Stimulated activated CD8-positive, alpha-beta memory T cell treated with anti-CD3 and anti-CD28 coated beads, Interleukin-2, amount 100 ng/mL, for 48 hours (primary cell): ENCODE results near the gene ZNF490.
A peak's percentile ranks its signal among the peaks of the same experiment; 100 is the strongest.
"Not testable (repeated sequence)": the region's sequence is repeated elsewhere in the genome, so short reads cannot be mapped to it uniquely, and the experiment has no call there.

Experiments
- DNase-seq, 2 donors: peaks; one replicate each; pipeline ENCODE4 v3.0.0-alpha.2; 2020; ENCODE audit warnings: low read depth in 2 of 2

ZNF490 gene

DNA sequence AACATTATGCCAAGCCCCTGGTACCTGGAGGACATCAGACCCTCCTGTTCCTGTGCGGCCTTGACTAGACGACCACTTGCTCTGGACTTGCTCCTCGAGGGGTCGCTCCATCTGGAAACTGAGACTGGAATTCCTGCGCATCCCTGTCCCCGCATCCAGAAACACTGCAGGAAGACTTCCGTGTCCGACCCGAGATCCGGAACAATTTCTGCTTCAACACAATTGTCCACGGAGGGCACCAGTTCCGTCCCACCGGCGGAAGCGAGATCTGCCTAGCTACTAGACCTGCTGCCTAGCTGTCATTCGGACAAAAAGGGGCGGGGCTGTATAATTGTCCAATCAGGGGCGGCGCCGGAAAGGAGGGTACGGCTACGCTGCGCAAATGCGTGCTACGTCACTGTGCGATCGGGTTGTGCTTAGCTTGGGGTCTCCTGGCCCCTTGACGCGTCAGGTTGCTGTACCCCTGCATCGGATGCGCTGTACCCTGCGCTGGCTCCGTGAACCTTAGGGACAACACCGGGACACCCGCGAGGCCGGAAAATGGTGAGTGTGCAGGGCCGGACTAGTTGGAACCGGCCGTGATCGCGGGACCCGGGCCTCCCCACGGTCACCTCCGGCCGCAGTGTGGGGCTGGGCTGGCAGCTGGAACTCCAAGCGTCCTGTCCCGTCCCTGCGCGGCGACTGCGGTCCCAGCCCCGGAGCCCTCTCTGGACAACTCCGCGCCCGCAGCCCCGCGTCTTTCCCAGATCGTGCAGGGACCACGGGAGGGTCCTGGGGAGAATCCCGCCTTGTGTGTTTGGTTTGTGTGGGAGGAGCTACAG is at the start of gene ZNF490, which contains the start of gene ZNF791:
Gene ZNF490 (minus strand): TSS at position 274 of the 821 bp plus-strand sequence. CDS start 133 bp downstream, at position 141.
Gene ZNF791 (plus strand): TSS at position 381 of the 821 bp plus-strand sequence. CDS start 160 bp downstream, at position 541.
- DNase-seq: peak; percentile 92 to 96

DNA sequence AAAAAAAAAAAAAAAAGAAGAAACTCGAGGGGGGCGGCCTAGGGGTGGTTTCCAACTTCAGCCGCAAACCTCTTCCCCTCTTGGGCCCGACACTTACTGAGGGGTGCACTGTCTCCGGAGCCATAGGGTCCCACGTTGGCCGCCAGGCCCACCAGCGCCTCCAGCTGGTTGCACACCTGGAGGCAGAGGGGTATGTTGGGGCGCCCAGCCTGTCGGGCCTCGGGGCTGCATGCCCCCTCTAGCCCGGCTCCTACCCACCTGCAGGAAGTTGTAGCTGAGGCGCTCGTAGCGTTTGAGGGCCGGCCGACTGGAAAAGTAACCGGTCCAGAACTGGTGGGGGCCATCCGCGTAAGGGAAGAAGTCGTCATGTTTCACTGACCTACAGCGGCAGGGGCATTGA is 47.4 kb upstream of the ZNF490 start:
- no peak for DNase-seq

DNA sequence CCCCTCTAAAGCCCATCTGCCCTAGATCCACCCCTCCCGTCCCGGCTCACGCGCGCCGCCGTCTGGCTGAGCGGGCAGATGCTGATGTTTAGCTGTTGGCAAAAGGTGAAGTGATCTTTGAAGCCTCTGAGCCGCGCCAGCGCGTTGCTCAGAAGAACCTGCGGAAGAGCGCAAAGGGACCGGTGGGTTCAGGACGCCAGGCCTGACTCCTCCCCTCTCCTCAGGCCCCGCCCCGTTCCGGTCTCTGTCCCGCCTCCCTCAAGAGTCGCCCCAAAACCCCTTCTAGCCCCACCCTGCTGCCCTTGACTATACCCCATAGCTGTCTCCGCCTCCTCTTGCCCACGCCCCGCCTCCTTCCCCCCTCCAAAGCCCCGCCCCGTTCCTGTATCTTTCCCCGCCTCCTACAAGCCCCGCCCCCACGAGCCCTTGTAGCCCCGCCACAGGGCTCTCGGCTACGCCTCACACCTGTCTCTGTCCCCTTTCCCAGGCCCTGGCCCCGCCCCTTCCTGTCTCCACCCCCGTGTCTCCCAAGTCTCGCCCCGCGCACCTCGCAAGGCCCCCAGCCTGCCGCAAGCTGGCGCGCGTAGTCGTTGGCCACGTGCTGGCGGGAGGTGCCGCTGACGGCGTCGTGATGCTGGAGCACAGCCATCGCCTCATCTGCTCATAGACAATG is 46.4 kb upstream of the ZNF490 start:
- DNase-seq: peak in 1 of 2 donors; percentile 44

DNA sequence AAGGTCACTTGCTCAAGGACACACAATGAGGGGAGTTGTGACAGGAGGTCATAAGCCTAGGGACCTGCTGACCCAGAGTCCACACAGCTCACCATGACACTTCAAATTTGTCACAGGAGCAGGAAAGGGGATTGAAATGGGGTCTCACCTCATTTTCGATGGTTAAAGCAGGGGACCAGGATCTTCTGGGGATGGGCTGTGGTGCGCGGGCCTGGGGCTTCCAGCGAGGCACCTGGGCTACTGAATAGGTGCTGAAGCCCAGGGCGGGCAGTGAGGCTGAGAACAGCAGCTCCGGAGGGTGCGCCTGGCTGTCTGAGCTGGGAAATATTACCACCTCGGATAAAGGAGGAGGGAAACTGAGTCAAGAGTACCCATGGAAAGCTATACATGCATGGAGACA is 44.9 kb upstream of the ZNF490 start:
- DNase-seq: no peak

DNA sequence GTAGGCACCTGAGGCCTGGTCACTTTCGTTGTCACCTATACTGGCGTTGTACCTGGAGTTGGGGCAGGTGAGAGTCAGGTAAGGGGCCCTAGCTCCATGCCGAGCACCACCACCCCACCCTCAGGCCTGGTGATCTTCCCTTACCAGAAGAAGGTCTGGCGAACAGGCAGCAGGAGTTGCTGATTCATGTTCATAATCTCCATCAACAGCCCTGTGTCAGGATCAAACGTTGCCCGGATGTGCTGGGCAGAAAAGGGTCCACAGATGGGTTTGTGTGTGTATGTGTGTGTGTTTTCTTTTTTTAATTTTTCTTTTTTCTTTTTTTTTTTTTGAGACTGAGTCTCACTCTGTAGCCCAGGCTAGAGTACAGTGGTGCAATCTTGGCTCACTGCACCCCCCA is 41.6 kb upstream of the ZNF490 start:
- no peak for DNase-seq

DNA sequence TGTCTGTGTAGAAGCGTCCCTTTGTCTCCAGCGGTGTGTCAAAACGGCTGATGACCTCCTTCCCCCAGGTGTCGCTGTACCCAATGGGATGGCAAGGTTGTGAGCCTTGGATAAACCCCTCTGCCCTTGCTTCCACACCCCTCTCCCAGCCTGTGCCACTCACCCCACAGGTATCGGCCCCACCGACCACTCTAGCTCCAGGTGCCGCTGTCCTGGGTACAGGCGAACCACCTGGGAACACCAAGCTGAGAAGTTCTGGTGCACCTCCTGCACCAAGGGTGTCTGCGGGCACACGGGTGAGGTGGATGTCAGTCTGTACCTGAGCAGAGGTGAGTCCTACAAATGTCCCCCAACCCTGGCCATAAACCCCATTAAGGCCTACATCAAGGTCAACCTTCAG is 39.3 kb upstream of the ZNF490 start:
- DNase-seq: no peak

DNA sequence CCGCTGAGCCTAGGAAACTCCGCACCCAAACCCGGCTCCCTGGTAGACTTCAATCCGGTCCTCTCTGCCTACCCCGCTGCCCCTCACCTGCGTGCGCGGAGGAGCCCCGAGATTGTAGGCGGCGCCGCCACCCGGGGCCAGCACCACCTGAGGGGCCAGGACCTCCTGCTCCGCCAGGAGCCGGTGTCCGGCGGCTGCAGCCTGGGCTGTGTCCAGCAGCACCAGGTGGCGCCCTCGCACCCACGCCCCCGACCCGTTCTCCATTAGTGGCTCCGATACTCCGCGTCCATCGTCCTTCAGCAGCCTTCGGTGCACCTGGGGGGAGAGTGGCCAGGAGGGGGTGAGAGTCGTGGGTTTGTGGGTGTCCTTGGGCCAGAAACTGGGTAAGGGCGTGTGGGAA is 37.5 kb upstream of the ZNF490 start:
- DNase-seq: no peak

DNA sequence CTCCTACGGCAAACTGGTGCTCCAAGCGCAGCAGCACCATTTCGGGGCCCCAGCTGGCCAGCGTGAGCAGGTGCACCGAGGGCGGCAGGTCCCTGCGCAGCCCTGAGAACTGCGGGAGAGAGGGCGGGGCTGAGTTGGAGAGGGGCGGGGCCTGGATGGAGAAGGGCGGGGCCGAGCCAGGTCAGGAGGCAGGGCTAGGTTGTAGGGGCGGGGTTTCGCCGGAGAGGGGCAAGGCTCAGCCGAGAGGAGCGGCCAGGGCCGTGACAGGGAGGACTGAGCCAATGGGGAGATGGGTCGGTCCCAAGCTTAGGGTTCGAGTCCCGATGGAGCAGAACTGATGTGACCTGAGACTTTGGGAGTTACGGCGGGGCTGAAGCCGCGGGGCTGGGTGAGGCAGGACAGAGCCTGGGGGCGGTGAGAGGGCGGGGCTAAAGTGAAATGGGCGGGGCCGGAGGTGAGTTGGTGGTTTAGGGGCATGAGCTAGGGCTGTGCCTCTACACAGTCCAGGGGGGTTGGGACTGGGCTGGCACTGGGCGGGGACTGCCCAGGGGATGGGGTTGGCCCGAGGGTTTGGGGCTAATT is 37.0 kb upstream of the ZNF490 start:
- peak in 1 of 2 donors; percentile 38 for DNase-seq

DNA sequence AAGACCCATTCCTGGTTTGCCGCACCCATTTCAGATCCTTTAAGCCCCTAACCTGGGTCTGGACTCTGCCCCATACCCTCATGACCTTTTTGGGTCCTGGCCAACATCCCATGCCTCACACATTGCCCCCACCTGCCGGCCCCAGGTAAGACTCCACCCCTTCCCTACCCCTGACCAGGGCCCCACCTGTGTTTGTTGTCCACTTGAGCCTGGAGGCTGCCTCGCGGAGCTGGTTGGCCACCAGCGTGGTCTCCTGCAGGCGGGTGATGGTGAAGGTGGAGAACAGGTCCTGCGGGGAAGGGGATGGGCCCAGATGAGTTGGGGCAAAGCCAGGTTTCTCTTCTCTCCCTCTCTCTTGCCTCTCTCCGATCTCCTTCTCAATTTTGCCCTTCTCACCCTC is 36.4 kb upstream of the ZNF490 start:
- DNase-seq: no peak

DNA sequence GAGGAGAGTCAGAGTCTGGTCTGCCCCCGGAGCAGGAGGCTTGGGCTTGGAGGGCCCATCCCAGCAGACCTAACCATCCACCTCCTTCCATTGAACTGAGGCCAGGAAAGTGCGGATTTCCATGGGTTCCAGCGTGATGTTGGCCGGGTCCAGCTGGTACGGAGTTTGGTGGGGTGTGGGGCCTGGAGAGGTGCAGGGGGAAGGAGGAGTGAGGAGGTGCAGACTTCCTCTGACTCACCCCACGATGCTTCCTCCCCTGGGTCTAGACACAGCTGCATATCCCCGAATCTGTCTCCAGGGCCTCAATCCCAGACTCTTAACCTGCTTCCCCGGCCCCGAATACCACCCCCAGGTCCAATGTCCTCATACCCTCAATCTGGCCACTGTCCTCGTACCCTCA is 35.9 kb upstream of the ZNF490 start:
- DNase-seq: no peak

DNA sequence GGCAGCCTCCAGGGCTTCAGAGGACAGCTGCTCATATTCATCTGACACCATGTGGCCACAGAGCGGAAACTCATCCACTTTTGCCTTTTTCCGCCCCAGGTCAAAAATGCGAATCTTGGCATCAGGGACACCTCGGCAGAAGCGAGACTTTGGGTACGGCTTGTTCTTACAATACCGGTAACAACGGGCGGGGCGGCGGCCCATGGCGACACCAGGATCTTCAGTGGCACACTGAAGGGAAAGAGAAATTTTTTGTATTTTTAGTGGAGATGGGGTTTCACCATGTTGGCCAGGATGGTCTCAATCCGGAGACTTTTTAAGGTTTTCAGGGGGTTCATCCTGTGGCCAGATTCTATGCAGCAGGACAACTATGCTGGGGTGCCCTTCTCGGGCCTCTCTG is 33.1 kb upstream of the ZNF490 start:
- DNase-seq: not testable (repeated sequence)

DNA sequence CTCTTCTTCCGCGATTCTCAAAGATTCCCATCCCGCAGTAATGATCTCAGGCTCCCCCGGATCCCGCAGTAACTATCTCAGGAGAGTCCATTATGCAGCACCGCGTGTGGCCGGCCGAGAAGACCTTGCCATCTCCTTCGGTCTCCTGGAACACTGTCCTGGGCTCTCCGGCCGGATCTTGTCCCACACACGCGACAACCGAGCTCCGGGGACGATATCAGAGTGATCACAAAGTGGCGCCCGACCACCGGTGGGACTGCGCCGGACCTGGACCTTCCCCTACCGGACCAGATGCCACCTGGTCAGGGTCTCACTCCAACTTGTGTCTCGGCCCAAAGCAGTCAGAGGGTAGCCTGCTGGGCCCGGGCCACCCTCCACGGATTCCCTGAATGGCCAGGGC is 31.9 kb upstream of the ZNF490 start:
- no peak for DNase-seq

DNA sequence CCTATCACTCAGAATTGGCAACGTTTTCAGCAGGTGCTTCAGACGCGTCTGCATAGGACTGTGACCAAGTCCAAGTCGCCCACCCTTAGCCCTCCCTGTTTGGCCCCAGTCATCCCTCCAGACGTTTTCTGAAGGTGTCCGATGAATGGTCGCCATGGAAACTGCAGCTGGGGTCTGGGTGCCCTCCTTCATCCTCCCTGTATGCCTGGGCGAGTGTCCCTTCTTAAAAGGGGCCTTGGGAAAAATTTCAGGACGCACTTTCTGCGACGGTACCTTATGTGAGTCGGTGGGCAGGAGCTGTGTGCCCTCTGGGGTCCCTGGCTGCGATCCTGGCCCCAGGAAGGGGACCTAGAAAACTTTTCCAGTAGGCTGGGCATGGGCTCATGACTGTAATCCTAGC is 30.8 kb upstream of the ZNF490 start:
- DNase-seq: no peak

DNA sequence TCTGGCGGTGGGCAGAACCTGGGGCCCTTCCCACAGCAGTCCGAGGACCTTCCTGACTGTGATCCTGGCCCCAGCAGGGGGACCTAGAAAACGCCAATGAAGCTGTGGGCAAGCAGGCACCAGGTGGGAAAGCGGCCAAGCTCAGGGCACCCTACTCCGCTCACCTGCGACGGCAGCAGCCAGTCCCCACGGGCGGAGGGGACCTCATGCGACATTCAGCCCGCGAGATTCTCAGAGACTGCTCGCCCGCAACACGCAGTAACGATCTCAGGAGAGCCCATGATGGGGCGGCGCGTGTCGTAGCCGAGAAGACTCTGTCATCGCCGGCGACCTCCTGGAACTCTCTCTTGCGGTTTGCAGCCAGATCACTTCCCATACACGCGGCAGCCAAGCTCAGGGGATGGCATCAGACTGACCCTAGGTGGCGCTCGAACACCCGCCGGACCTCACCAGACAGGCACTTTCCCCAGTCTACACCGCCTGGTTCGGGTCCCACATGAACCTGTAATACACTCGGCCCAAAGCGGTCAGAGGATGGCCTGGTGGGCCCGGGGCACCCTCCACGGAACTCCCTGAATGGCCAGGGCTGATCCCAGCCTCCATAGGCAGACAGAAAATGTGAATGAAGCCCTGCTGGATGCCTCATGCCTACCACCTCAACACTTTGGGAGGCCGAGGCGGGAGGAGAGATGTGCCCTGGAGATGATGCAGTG is 29.4 kb upstream of the ZNF490 start:
- peak; percentile 80 to 85 for DNase-seq

DNA sequence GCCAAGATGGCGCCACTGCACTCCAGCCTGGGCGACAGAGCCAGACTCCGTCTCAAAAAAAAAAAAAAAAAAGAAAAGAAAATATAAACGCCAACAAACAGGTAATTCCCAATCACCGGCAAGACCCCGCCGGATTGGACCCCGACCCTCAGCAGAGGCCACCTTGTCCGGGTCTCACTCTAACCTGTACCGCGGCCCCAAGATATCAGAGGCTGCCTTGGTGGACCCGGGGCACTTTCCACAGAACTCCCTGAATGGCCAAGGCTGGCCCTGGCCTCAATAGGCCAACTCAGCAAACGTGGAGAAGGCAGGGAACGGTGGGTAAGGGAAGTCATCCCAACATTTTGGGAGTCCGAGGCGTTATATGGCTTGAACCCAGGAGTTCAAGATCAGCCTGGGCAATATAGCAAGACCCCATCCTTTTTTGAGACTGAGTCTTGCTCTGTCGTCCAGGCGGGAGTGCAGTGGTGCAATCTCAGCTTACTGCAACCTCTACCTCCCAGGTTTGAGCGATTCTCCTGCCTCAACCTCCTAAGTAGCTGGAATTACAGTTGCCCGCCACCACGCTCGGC is 28.1 kb upstream of the ZNF490 start:
- DNase-seq: no peak

DNA sequence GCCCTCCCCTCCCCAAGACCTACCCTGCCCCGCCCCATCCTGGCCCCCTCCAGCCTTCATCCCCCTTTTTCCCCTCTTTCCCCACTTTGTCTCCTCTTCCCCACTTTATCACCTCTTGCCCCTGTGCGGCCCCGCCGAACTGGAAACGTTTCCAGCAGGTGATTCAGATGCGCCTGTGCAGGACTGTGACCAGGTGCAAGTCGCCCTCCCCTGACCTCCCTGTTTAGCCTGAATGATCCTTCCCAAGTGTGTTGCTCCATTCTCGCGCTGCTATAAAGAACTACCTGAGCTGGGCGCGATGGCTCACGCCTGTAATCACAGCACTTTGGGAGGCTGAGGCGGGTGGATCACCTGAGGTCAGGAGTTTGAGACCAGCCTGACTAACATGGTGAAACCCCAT is 26.0 kb upstream of the ZNF490 start:
- DNase-seq: no peak

DNA sequence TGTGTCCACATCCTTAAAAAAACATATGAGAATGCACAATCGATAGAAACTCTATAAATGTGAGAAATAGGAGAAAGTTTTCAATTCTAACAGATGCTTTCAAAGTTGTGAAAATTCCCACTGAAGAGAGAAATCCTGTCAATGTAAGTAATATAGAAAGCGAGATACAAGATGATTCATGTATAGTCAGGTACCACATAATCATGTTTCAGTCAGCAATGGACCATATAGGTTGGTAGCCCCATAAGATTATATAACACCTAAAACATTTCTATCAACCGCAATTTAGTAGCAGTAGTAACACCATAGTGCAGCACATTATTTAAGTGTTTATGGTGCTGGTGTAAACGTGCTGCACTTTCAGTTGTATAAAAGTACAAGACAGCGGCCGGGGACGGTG is 18.6 kb upstream of the ZNF490 start:
- no peak for DNase-seq

DNA sequence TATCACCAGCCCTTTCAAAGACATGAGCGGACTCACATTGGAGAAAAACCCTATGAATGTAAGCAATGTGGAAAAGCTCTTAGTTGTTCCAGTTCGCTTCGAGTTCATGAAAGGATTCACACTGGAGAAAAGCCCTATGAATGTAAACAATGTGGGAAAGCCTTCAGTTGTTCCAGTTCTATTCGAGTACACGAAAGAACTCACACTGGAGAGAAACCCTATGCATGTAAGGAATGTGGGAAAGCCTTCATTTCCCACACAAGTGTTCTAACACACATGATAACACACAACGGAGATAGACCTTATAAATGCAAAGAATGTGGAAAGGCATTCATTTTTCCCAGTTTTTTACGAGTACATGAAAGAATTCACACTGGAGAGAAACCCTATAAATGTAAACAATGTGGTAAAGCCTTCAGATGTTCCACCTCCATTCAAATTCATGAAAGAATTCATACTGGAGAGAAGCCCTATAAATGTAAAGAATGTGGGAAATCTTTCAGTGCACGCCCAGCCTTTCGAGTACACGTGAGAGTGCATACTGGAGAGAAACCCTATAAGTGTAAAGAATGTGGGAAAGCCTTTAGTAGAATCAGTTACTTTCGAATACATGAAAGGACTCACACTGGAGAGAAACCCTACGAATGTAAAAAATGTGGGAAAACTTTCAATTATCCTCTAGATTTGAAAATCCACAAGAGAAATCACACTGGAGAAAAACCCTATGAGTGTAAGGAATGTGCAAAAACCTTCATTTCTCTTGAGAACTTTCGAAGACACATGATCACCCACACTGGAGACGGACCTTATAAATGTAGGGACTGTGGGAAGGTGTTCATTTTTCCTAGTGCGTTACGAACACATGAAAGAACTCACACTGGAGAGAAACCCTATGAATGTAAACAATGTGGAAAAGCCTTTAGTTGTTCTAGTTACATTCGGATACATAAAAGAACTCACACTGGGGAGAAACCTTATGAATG is 17.7 kb upstream of the ZNF490 start:
- no peak for DNase-seq

DNA sequence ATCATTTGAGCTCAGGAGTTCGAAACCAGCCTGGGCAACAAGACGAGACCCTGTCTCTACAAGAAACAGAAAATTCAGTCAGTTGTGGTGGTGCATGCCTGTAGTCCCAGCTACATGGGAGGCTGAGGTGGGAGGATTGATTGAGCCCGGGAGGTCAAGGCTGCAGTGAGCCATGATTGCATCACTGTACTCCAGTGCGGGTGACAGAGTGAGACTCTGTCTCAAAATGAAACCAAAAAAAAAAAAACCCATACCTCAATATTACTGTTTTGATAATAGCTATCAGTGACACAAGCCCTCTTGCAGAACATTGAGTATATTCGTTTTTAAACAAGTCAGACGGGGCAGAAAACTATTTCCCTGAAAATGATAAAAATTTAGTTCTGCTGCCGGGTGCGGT is 16.3 kb upstream of the ZNF490 start:
- DNase-seq: no peak

DNA sequence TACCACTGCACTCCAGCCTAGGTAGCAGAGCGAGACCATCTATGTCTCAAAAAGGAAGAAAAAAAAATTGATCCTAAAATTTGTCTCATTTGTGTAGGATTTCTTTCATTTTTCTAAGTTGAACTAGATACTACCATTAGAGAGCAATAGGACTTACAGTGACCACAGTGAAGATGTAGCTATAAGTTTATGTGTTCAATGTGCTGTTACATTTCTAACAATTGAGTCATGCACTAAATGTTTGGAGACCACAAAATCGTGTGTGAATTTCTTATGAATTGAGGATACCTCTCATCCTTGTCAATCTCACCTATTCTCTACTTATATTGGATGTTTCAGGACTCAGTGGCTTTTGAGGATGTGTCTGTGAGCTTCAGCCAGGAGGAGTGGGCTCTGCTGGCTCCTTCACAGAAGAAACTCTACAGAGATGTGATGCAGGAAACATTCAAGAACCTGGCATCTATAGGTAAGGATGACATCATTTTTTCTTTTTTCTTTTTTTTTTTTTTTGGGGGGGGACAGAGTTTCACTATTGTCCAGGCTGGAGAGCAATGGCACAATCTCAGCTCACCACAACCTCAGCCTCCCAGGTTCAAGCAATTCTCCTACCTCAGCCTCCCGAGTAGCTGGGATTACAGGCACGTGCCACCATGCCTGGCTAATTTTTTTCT is 12.9 kb upstream of the ZNF490 start:
- DNase-seq: no peak
